RCC 7860 (cell line): Measurements from ENCODE around the gene MARS2.
"Not testable (repeated sequence)": the region's sequence is repeated elsewhere in the genome, so short reads cannot be mapped to it uniquely, and the experiment has no call there.

Experiments
- DNase-seq: peaks from one replicate; pipeline ENCODE4 v3.0.0-alpha.2; 2015; ENCODE audit warnings: low spot score
- FAIRE-seq: peaks from 2 replicates; lab custom pipeline; 2012; peaks lifted over from hg19 to GRCh38; lab: Jason Lieb, UNC

MARS2 gene

GRCh38 chr2:197705912-197706838, 1.0 kb downstream of the MARS2 start:
- DNase-seq = no peak
- no peak for FAIRE-seq

GRCh38 chr2:197706839-197707207, 1.7 kb downstream of the MARS2 start:
- FAIRE-seq (no peak), DNase-seq (no peak)

- peak; percentile 31 for DNase-seq
These were observed 2.4 kb downstream of the MARS2 start for GRCh38 chr2:197707316-197708213.

GRCh38 chr2:197708331-197708730, 3.2 kb downstream of the MARS2 start:
- DNase-seq = peak; percentile 48
- no peak for FAIRE-seq

More at GRCh38 chr2:197707316-197708213, 2.4 kb downstream of the MARS2 start:
- peak; percentile 78 for FAIRE-seq

GRCh38 chr2:197709140-197709539, 4.0 kb downstream of the MARS2 start:
- FAIRE-seq = not testable (repeated sequence)

GRCh38 chr2:197710424-197711042, 5.4 kb downstream of the MARS2 start:
- no peak for DNase-seq
- FAIRE-seq = peak; percentile 63

More at GRCh38 chr2:197709140-197709539, 4.0 kb downstream of the MARS2 start:
- DNase-seq = not testable (repeated sequence)

GRCh38 chr2:197711578-197711977, 6.4 kb downstream of the MARS2 start:
- FAIRE-seq (no peak), DNase-seq (no peak)

- FAIRE-seq = no peak
- no peak for DNase-seq
These were observed 8.1 kb downstream of the MARS2 start for GRCh38 chr2:197713271-197713670.

- DNase-seq = no peak
- peak; percentile 30 for FAIRE-seq
These were observed 12.7 kb downstream of the MARS2 start for GRCh38 chr2:197717863-197718262.

- FAIRE-seq (no peak), DNase-seq (no peak)
These were observed 21.8 kb downstream of the MARS2 start for GRCh38 chr2:197727011-197727410.

GRCh38 chr2:197728555-197729544, 23.7 kb downstream of the MARS2 start:
- FAIRE-seq = not testable (repeated sequence)

GRCh38 chr2:197740200-197740599, 35.0 kb downstream of the MARS2 start:
- no peak for DNase-seq
- FAIRE-seq = no peak

More at GRCh38 chr2:197728555-197729544, 23.7 kb downstream of the MARS2 start:
- DNase-seq = not testable (repeated sequence)
